ENCODE measurements around the gene OPTC.

The OPTC gene

GRCh38 chr1:203518541-203518940 lies 24.6 kb downstream of the OPTC start:
- no peak for DNase-seq

GRCh38 chr1:203519053-203519840 lies 25.3 kb downstream of the OPTC start:
- DNase-seq: no peak

GRCh38 chr1:203519896-203520295 lies 25.9 kb downstream of the OPTC start:
- DNase-seq: no peak

- DNase-seq: no peak
Observed at GRCh38 chr1:203520315-203520714, 26.4 kb downstream of the OPTC start.

GRCh38 chr1:203521074-203521794 lies 27.3 kb downstream of the OPTC start:
- DNase-seq: no peak

GRCh38 chr1:203521812-203522211 lies 27.9 kb downstream of the OPTC start:
- DNase-seq: no peak

- no peak for DNase-seq
Observed at GRCh38 chr1:203522237-203522636, 28.3 kb downstream of the OPTC start.

GRCh38 chr1:203523667-203524066 lies 29.7 kb downstream of the OPTC start:
- DNase-seq: no peak

GRCh38 chr1:203524152-203524551 lies 30.2 kb downstream of the OPTC start:
- no peak for DNase-seq

- no peak for DNase-seq
Observed at GRCh38 chr1:203524824-203525223, 30.9 kb downstream of the OPTC start.

GRCh38 chr1:203525685-203526084 lies 31.7 kb downstream of the OPTC start:
- no peak for DNase-seq

- no peak for DNase-seq
Observed at GRCh38 chr1:203526130-203526529, 32.2 kb downstream of the OPTC start.

GRCh38 chr1:203526572-203526971 lies 32.6 kb downstream of the OPTC start:
- no peak for DNase-seq

- no peak for DNase-seq
Observed at GRCh38 chr1:203527013-203527412, 33.1 kb downstream of the OPTC start.

GRCh38 chr1:203528063-203528462 lies 34.1 kb downstream of the OPTC start:
- no peak for DNase-seq

GRCh38 chr1:203528976-203529835 lies 35.3 kb downstream of the OPTC start:
- no peak for DNase-seq

- no peak for DNase-seq
Observed at GRCh38 chr1:203531063-203531462, 37.1 kb downstream of the OPTC start.

- no peak for DNase-seq
Observed at GRCh38 chr1:203534012-203534411, 40.1 kb downstream of the OPTC start.

GRCh38 chr1:203534526-203534925 lies 40.6 kb downstream of the OPTC start:
- no peak for DNase-seq

- DNase-seq: no peak
Observed at GRCh38 chr1:203536575-203536974, 42.6 kb downstream of the OPTC start.

GRCh38 chr1:203536980-203537455 lies 43.1 kb downstream of the OPTC start:
- DNase-seq: no peak

- no peak for DNase-seq
Observed at GRCh38 chr1:203537806-203538464, 44.0 kb downstream of the OPTC start.

- no peak for DNase-seq
Observed at GRCh38 chr1:203538726-203539125, 44.8 kb downstream of the OPTC start.
